HG02759 (cell line): ENCODE measurements around the gene AADAC.
"Not testable (repeated sequence)": the region's sequence is repeated elsewhere in the genome, so short reads cannot be mapped to it uniquely, and the experiment has no call there.

Experiments used
- ATAC-seq: cut with Tn5 transposase; IDR thresholded peaks from one replicate; pipeline ENCODE4 v1.9.1; 2021; ENCODE audit warnings: mild to moderate bottlenecking, moderate library complexity; ENCODE audit not compliant: unreplicated experiment

AADAC gene

GRCh38 chr3:151852074-151852811 lies 38.3 kb downstream of the AADAC start:
- ATAC-seq: no peak

DNA sequence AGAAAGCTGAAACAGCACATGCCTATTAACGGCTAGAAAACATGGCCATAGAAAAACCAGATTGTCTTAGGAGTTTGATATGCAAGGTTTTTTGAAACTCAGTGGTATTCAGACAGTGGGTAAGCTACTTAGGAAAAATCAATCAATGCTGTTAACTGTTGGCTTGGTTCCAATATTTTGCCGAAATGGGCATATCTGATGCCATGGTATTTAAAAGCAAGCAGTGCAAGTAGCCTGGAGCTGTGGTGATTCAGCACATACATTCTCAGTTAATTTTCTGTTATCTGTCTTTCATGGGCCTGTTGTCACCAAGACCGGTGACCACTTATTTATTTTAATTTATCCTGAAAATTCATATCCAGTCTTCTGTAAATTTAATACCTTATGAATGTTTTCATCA lies 42.2 kb downstream of the AADAC start:
- ATAC-seq: no peak

DNA sequence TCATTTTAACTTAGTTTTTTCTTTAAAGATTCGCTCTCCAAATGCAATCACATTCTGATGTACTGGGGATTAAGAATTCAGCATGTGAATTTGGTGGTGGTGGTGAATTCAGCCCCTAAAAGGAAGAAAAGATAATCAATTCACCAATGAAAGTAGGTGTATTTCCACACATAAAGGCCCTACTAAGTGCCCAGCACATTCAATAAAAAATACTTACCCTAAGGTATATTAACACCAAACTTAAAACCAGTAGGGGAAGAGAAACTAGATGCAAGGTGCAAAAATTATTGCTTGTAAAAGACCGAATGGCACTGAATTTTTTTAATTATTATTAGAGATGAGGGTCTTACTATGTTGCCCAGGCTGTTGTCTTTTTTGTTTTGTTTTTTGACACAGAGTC lies 42.7 kb downstream of the AADAC start:
- no peak for ATAC-seq

GRCh38 chr3:151859233-151859673 lies 45.3 kb downstream of the AADAC start:
- ATAC-seq: no peak

- no peak for ATAC-seq
Measured at GRCh38 chr3:151859905-151860304, 46.0 kb downstream of the AADAC start.

GRCh38 chr3:151863611-151864010 lies 49.7 kb downstream of the AADAC start:
- no peak for ATAC-seq

- no peak for ATAC-seq
Measured at GRCh38 chr3:151864423-151865101, 50.6 kb downstream of the AADAC start.

DNA sequence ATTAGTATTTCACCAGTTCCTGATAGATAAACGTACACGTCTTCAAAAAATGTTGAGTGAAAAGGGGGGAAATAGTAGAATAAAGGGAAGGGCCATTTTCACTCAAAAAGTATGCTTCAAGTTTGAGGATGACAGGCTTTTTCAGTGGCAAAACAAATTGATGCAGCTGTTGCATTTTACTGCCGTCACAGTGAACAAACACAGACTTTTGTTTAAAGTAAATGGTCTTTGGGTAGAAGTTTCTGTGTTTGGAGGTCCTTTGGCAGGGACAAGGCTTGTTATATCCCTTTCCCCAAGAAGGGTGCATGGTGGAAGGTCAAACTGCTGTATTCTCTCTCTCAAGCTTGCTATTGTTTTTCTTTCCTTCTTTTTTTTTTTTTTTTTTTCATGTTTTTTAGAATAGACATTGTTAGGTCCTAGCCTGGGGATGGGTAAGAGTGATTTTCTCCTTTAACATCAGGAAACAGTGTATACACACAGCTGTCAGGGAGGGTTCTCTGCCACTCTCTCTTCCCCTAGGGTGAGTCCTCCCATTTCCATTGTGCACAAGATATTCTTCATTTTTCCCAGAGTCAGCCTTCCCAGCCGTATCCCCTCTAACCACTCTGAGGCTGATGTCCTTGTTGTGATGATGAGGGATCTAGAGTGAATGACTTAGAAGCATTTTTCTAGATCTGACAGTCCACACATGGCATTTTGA lies 52.9 kb downstream of the AADAC start:
- ATAC-seq: no peak

- ATAC-seq: no peak
Measured at GRCh38 chr3:151867666-151868065, 53.8 kb downstream of the AADAC start.

GRCh38 chr3:151869181-151869580 lies 55.3 kb downstream of the AADAC start:
- ATAC-seq: no peak

DNA sequence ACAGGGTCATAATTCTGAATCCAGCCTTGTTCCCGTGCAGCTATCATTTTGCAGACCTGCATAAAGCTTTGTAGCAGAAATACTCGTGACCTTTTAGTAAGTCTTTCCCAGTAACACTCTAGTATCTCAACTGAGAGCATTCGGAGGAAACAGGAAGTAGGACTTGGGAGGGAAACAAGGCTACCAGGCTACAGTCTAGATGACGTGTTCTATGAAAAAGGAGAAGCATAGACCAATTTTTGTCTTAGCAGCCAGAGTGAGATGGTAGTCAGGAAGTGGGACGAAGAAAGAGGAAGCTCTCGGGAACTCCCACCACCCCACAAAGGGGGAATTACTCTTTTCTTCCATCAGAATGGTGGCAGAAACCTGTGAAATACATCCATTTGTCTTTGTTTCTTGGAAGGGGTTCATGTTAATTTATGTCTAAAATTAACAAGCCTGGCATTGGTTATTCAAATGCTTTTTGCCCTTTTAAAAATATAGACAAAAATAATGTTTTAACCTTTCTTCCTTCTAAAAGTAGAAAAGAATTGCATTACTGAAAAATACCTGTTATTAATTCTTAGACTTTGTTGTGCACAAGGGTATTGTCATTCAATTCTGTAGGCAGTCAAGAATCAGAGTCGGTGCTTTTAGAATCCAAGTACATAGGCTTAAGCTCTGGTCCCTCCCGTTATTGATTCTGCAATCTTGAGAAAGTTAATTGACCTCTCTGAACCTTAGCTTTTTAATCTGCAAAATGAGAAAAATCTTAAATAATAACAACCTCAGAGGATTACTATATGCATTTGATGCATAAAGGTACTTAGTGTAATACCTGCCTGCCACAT lies 57.9 kb downstream of the AADAC start:
- peak; percentile 84 for ATAC-seq

- no peak for ATAC-seq
Measured at GRCh38 chr3:151873398-151873797, 59.5 kb downstream of the AADAC start, which contains the start of gene SUCNR1. Gene SUCNR1 (plus strand): TSS chr3:151873643. CDS start chr3:151879893, 6,250 bp downstream.

- not testable (repeated sequence) for ATAC-seq
Measured at GRCh38 chr3:151874079-151874478, 60.2 kb downstream of the AADAC start.

DNA sequence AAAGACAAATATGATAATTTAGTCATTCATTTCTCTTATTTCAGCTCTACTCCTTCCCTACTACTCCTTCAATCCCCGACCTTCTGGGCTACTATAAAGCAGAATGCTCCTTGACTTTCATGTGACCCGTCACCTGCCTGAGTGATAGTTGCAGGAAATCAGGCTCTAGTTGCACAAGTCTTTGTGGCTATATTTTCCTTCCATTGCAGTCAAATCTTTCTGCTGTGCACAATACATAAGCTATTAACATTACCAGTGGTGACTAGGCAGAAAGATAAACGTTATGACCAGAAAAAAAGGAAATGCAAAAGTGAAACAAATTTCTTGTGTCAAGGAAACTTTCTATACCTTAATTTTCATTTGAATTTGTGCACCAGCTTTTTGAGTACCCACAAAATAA lies 61.8 kb downstream of the AADAC start:
- ATAC-seq: peak; percentile 71

- no peak for ATAC-seq
Measured at GRCh38 chr3:151877269-151877668, 63.4 kb downstream of the AADAC start.
